Type B pancreatic cell (in vitro differentiated cells): ENCODE results near the gene SELENOT. TPM values are rescaled to one million over a fixed set of nuclear protein-coding genes. Genes with fewer than 3 reads are reported as not detected.

Experiments used
- DNase-seq: peaks from one replicate; pipeline ENCODE4 v3.0.0; 2021; ENCODE audit warnings: mixed read lengths; ENCODE audit not compliant: unreplicated experiment; ENCODE audit errors: extremely low spot score
- H3K27ac Mint-ChIP-seq: 2 replicates; pipeline ENCODE4 v1.8.0; 2021; ENCODE audit warnings: mild to moderate bottlenecking, mixed read lengths
- H3K27me3 Mint-ChIP-seq: 2 replicates; pipeline ENCODE4 v1.8.0; 2021; ENCODE audit warnings: mixed read lengths
- H3K36me3 Mint-ChIP-seq: 2 replicates; pipeline ENCODE4 v1.8.0; 2021; ENCODE audit warnings: mixed read lengths
- H3K4me1 Mint-ChIP-seq: one replicate; pipeline ENCODE4 v1.8.0; 2021; ENCODE audit warnings: mixed read lengths; ENCODE audit not compliant: unreplicated experiment
- H3K4me3 Mint-ChIP-seq: 2 replicates; pipeline ENCODE4 v1.8.0; 2021; ENCODE audit warnings: mild to moderate bottlenecking, mixed read lengths
- H3K9me3 Mint-ChIP-seq: 2 replicates; pipeline ENCODE4 v1.8.0; 2021; ENCODE audit warnings: mixed read lengths
- long read RNA-seq: library from polyadenylated mRNA; unstranded; transcript quantifications from one replicate; pipeline ENCODE4 v2.0.0, GENCODE V29; 2020
- total RNA-seq: library from RNA; stranded (reverse); gene quantifications from 2 replicates; pipeline ENCODE4 v1.2.1, GENCODE V29; 2021; ENCODE audit warnings: low replicate concordance
- TF ChIP-seq, protein P1 (sequence below): fragments of 200-600 bp; sonication (generic); conservative IDR thresholded peaks from 2 replicates; pipeline ENCODE4 v1.5.0; 2021; ENCODE audit warnings: antibody characterized with exemption, mild to moderate bottlenecking

The SELENOT gene, protein sequence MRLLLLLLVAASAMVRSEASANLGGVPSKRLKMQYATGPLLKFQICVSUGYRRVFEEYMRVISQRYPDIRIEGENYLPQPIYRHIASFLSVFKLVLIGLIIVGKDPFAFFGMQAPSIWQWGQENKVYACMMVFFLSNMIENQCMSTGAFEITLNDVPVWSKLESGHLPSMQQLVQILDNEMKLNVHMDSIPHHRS
- total RNA-seq = 73.8 and 92.7 TPM in 2 replicates
- long read RNA-seq, transcript SELENOT-202 (6 exons, 3,469 nt) = major isoform, 428 of 443 reads
- long read RNA-seq, partial matches to known transcripts = 0 of 443 reads
- long read RNA-seq, other reads (novel, unspliced or antisense) = 9 of 443 reads

DNA sequence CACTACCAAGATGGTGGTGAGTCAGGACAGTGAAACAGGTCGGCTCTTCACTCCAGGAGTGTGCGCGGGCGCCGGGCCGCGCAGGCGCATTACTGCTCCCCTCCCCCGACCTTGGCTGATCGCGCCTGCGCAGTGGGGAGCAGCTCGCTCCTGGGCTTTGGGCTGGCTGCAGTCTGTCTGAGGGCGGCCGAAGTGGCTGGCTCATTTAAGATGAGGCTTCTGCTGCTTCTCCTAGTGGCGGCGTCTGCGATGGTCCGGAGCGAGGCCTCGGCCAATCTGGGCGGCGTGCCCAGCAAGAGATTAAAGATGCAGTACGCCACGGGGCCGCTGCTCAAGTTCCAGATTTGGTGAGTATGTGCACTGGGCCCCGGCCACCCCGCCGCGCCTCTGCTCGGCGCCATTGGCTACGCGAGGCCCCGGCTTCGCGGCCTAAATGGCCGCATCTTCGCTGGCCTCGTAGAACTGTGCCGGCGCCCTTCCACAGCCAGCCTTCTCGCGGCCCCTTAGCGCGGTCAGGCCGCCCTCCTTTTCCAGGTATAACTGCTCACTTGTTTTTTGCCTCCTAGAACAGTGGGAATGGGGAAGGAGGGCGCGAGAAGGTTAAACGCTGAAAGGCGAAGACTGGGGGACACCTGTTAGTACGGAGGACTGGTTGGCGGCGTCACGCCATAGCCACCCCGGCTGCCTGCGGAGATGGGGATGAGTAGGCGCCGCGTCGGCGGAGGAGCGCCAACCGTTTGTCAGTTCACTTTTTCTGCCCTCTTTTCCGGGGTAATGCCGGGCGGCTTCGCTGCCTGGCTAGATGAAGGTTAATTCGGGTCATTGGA, at the start of gene SELENOT:
Gene SELENOT (plus strand): TSS at position 169 of the 827 bp plus-strand sequence. CDS start 42 bp downstream, at position 211.
- peak within 1 kb of the TSS; percentile 94 for H3K4me3 Mint-ChIP-seq
- peak; percentile 97 for DNase-seq
- peaks cover 15% of the 10 kb centered on the region for H3K36me3 Mint-ChIP-seq
- peaks cover 5% of the 10 kb centered on the region for H3K9me3 Mint-ChIP-seq
- H3K27ac Mint-ChIP-seq = peak within 1 kb of the TSS; percentile 97
- TF ChIP-seq, protein P1, sequence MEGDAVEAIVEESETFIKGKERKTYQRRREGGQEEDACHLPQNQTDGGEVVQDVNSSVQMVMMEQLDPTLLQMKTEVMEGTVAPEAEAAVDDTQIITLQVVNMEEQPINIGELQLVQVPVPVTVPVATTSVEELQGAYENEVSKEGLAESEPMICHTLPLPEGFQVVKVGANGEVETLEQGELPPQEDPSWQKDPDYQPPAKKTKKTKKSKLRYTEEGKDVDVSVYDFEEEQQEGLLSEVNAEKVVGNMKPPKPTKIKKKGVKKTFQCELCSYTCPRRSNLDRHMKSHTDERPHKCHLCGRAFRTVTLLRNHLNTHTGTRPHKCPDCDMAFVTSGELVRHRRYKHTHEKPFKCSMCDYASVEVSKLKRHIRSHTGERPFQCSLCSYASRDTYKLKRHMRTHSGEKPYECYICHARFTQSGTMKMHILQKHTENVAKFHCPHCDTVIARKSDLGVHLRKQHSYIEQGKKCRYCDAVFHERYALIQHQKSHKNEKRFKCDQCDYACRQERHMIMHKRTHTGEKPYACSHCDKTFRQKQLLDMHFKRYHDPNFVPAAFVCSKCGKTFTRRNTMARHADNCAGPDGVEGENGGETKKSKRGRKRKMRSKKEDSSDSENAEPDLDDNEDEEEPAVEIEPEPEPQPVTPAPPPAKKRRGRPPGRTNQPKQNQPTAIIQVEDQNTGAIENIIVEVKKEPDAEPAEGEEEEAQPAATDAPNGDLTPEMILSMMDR = peak; percentile 76
- H3K4me1 Mint-ChIP-seq = peaks cover 46% of the 10 kb centered on the region
- H3K27me3 Mint-ChIP-seq = no peaks in the 10 kb centered on the region

DNA sequence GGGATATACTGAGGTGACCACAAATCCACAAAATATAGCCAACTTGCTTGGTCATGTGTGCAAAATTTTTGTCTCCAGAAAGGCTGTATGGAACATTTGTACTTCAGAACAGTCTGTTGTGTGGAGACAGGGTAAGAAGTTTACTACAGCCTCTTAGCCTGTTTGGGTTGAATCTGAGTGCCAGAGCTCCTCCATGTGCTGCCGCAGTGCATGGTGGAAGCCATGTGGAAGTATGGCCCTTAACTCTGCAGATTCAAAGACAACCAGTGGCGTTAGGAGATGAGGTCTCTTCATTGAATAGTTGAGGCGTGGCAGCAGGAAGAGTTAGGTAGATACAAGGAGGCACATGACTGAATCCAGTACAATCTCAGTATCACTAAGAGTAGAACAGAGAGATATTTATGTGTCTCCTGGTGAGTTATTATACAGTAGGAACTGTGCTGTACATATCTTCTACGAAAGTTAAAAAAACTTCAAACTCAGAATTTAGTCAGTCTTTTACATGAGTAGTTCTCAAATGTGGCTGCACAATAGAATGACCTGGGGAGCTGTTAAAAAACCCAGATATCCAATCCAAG, 47.2 kb upstream of the SELENOT start:
- Mint-ChIP-seq H3K36me3 (peaks cover 17% of the 10 kb centered on the region), H3K9me3 (no peaks in the 10 kb centered on the region)

DNA sequence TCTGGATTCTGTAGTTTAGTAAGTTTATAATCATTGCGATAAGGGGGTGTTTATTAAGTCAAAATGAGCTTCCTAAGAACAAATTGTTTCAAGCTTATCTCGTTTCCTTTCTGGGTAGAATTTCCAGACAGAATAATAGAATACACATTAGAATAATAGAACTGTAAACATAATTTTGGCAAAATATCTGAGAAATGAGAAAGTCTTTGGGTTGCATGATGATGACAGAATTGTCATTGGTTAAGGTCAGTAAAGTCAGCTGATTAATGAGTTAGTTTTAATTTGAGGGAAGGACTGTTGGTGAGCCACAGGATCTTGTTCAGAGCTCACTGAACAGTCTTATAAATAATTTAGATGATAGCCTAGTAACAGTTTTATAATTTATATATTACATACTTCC, 46.3 kb upstream of the SELENOT start:
- Mint-ChIP-seq H3K9me3 (no peaks in the 10 kb centered on the region), H3K27ac (no peak overlapping the region), H3K4me1 (no peaks in the 10 kb centered on the region), H3K4me3 (no peak overlapping the region), H3K36me3 (peaks cover 15% of the 10 kb centered on the region), H3K27me3 (no peaks in the 10 kb centered on the region)
- no peak for DNase-seq
- TF ChIP-seq, protein P1 = no peak

More for the DNA sequence above, 47.2 kb upstream of the SELENOT start:
- DNase-seq = no peak
- Mint-ChIP-seq H3K27me3 (no peaks in the 10 kb centered on the region), H3K27ac (no peak overlapping the region), H3K4me1 (no peaks in the 10 kb centered on the region), H3K4me3 (no peak overlapping the region)
- TF ChIP-seq, protein P1 = no peak

DNA sequence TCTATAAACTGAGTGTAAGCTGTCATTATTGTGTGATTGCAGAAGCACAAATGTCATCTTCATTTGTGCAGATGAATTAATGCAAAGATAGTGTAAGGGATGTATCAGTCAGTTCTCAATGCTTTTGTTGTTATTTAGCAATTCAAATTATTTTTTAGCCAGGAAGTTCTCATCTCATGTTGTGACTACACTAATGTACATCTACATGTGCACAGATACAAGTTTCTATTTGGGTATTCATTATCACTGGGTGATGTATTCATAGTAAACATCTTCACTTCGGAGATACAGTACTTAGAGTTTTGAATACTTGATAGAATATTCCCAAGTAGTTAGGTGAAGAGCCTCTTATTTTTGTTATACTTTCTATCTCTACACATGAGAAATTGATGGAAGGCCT, 45.4 kb upstream of the SELENOT start:
- Mint-ChIP-seq H3K4me1 (no peaks in the 10 kb centered on the region), H3K36me3 (peaks cover 15% of the 10 kb centered on the region), H3K27ac (no peak overlapping the region), H3K27me3 (no peaks in the 10 kb centered on the region), H3K9me3 (no peaks in the 10 kb centered on the region), H3K4me3 (no peak overlapping the region)
- TF ChIP-seq, protein P1 = no peak
- no peak for DNase-seq

DNA sequence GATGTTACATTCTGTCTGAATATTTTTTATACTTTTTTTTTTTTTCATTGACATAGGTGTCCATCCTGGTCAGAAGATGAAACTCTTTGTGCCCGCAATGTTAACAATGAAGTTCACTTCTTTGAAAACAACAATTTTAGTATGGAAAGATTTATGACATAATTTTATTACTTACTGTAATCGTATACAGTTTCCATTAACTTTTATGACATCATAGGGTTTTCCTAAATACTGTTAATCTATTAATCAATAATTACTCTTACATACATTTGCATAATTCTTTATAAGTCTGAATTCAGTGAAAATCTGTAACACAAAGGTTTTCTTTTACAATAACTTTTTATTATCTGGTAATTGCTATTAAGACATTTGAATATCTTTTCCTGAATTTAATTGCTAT, 38.9 kb upstream of the SELENOT start:
- TF ChIP-seq, protein P1 = no peak
- H3K9me3 Mint-ChIP-seq = no peaks in the 10 kb centered on the region
- H3K4me3 Mint-ChIP-seq = no peak overlapping the region
- H3K27me3 Mint-ChIP-seq = no peaks in the 10 kb centered on the region
- H3K4me1 Mint-ChIP-seq = no peaks in the 10 kb centered on the region
- peaks cover 24% of the 10 kb centered on the region for H3K36me3 Mint-ChIP-seq
- no peak for DNase-seq
- no peak overlapping the region for H3K27ac Mint-ChIP-seq
